Renal pelvis (tissue), 4 donors: ENCODE data around the gene POLR1D. TPM values are rescaled to one million over a fixed set of nuclear protein-coding genes. Genes with fewer than 3 reads are reported as not detected.

Source experiments
- DNase-seq: peaks from one replicate; pipeline ENCODE4 v3.0.0-alpha.2; 2013
- polyA plus RNA-seq, 3 donors: library from polyadenylated mRNA; unstranded; fragments of 120-200 nt; gene quantifications; one replicate each; pipeline ENCODE4 v1.2.1, GENCODE V29; 2013; ENCODE audit not compliant: insufficient read length in 3 of 3

POLR1D gene
- polyA plus RNA-seq, 3 donors, result 116 to 146 (median 130) TPM

DNA sequence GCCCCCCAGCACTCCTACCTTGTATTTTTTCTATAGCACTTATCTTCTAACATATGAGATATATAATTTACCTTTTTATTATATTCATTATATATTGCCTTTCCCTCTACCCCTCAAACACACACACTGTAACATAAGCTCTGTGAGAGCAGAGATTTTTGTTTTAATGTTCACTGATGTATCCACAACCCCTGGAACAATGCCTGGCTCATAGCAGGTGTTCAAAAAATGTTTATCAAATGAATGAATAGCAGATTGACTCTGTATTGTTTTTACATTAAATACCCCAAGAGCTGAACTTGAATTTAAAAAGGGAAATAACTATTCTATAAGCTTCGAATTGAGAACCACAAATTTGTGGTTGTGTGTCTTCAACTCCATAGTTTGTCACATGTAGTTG lies 11.0 kb downstream of the POLR1D start:
- DNase-seq, result no peak

DNA sequence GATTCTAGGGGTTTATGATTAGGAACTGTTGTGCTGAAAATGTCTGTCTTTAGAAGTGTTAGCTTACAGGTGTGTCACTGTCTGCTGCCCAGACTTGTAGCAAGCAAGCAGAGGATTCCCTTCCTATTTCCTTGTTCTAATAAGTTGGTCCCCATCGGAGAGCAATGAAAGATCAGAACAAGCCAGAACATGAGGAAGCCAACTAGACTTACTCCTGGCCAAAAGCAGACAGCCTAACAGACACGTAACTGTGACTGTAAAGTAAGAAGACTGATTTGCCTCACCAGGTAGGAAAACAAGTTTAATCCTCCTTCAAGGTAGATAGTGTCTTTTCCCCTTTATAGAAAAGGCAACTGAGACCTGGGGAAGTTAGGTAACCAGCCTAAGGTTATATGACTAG lies 12.5 kb downstream of the POLR1D start:
- DNase-seq, result no peak

DNA sequence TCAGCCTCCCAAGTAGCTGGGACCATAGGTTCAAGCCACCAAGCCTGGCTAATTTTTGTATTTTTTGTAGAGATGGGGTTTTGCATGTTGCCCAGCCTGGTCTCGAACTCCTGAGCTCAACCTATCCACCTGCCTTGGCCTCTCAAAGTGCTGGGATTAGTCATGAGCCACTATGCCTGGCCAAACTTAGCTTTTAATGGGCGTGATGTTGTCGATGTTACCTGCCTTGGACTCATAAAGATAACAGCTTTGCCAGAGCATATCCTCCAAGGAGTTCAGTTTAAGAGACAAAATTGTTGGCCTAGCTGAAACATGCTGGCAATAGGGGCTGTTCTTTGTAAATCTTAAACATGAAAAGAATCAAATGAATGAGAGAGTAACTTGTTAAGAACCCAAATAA lies 13.1 kb downstream of the POLR1D start:
- no peak for DNase-seq

DNA sequence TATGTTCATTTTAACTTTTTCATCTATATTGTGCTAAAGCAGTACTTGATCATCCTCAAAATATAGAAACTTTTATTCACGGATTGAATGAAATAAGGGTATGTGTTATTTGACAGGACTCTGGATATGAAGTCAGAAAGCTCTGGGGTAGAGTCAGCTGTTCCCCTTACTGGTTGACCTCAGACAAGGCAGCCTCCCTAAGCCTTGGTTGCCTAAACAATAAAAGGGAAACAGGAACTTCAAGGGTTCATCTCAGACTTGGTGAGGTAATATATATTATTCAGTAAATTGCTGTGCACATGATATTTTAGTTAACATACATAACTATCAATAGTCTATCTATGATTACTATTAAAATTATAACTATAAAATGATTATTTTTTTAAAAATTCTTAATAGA lies 13.6 kb downstream of the POLR1D start:
- DNase-seq, result no peak

DNA sequence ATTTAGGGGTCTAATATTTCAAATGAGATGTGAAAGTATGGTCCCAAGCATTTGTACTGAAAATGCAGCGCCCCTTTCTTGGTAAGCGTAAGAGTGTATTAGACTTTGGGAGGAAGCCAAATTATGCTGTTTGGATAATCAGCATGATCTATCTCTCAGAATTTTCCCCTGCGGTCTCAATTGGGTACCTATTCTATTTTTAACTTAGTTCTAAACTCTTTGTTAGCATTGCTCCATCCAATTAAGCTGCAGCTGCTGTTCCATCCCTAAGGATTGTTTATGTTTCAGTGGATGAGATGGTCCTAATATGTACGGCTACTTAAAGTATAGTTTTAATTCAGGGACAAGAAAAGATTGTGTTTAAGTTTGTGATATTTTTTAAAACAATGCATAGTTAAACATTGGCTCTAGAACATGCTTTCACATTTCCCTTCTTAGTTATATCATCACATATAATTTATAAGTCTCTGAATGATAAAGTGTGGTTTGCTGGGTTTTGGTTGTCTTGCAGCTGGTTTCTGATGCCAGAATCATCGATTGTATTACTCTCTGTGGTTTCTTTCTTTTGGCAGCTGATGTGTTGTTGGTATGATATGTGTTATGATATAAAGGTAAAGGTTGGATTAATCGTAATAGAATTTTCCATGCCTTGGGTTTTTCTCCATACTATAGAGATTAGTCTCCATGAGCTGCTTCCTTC lies 15.0 kb downstream of the POLR1D start:
- DNase-seq, result no peak

DNA sequence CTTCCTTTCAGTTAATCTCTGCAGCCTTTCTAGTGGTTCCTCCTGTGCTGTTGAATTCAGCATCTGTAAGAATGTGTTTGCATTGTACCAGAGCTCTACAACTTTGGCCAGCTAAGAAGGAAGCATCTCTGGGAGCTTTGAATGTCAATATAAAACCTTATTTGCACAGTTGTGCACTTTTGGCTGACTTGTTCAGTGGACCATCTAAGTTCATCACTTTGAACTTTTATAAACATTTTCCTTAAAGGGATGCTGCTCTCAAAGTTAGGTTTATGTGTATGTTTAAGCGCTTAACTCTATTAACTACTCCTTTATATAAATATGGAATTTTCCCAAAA lies 15.6 kb downstream of the POLR1D start:
- no peak for DNase-seq

DNA sequence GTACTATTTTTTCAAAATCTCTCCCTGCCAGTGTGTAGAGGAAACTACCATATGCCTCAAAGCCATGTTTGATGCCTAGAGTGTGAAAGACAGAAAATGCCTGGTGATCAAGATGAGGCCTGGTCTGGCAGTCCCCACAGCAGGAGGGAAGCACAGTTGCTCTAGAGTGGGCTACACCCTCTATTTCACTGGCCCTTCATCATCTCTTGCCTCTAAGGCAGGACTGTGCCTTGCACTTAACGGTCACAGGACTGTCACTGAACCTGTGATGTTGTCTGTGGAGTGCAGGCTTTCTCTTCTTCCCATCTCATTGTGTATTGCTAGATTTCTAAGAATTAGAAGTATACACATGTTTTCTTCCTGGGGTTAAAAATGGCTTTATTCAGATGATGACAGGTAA lies 16.3 kb downstream of the POLR1D start:
- no peak for DNase-seq

DNA sequence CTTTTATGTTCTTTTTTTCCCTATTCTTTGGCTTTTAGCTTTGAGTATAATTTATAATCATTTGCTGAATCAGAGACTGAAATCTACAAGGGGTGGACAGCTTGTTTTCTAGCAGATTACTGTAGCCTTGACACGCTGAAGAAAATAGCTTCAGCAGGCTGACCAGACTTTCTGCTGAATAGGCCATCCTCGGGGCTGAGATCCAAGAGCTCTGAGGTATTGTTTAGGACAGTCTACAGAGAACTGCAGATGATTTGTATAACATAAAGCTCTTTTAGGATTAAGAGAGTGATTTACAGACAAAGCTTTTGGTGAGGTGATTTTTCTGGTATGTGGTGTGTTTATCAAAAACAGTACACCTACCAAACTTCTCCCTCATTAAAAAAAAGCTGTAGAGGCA lies 16.8 kb downstream of the POLR1D start:
- DNase-seq, result no peak

DNA sequence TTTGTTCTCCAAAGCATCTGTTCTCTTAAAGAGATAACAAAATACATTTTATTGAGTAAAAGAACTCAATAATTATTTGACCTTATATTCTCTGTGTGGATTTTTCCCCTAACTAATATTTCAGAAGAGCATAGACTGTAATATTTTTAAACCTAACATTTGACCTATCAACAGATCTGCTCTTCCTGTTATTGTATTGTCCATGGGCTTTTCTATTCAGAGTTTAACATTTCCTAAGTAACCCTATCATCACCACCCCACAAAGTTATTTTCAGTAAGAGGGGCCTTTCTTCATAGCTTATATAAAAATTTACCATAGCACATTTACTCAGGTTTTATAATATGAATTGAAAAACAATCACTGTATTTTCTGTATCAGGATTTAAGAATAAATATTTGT lies 17.5 kb downstream of the POLR1D start:
- no peak for DNase-seq

DNA sequence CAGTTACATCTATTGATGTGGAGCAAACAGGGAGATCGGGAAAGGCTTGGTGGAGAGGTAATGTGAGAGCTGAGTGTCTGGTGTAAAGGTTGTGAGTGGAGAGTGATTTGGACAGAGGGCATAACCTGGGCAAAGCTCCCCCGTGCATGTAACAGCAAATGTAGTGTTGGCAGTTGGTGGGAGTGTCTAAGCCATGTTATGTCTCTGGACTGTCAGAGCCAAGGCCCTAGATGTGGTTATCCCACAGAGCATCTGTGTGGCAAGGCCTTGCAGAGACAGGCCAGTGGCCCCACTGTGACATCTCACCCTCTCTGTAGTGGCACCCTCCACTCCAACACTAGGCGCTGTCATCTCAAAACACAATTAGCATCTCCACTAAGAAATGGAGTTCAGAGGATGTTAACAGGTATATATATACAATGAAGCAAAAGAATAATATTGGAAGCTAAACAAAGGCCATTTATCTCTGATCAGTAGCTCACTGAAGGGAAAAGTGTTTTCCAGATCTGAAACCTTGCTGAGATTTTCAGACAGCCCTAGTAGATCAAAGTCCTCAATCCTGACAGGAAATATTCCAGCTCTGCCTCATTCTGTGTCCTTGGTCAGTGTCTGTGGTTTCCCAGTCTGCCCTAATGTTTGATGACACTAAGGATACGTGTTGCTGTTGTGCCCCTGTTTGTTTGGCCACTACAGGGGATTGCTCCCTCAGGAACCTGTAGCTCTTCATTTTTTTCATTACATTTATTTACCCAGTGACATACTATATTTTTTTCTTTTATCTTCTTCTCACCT lies 20.2 kb downstream of the POLR1D start:
- DNase-seq, result no peak

DNA sequence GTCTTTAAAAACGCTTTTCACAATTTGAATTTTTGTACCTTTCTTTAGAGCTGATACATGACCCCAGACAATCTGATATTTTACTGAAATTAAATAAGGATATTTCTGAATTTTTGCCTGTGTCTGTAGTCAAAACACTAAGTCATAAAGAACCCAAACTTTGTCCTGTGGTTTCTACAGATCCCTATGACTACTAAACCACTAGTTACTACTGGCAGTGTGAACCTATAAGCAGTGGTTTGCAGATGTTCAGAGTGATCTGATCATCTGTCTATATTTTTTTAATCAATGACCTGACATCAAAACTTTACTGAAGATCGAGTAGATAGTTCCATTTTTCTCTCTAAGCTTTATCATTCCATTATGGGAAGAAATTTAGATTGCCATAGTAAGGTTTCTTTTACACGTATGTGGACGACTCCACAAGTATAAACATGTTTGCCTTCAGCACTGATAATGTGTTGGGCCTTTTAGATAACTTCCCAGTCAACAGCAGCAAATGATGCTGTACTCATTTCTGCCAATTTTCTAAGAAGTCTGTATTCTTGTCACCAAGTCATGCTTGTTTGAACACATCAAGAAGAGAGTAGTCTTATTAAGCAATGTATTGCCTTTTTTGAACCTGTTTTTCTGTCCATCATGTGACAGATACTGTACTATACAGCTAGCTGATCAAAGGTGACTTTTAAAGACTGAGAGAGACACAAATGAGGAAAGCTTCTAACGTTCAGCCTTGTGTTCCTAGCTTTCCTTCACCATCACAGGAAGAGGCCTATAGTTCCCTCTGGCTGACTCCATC lies 21.8 kb downstream of the POLR1D start:
- no peak for DNase-seq

DNA sequence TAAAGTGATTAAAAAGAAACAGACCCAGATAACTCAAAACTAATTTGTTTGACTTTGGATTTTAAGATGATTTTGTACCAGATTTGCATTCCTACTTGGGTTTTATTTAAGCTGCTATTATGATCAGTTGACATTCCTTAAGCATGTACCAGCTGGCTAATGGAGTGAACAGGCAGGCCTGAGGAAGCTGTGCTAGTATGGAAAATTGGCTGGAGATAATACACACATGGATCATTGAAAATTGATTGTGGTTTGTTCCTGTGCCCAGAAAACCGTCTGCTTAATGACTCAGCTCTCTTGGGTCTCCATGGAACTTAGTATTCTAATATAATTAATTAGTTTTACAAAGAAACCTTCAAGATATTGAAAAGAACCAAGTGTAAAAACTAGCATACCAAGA lies 22.6 kb downstream of the POLR1D start:
- DNase-seq, result no peak

DNA sequence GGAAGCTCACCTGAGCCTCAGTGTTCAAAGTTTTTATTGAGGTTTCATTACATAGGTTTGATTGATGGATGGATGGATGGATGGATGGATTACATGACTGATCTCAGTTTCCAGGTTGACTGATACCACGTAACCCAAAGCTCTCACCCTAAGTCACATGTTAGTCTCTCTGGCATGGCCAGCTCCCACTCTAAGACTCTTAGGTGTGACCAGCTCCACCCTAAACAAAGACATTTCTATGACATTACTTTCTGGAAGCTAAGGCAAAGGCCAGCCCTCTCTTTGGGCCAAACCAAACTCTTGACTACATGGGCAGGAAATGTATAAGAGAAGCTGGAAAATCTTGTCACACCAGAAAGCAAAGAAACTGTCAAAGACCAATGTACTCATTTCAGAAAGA lies 28.6 kb downstream of the POLR1D start:
- no peak for DNase-seq

DNA sequence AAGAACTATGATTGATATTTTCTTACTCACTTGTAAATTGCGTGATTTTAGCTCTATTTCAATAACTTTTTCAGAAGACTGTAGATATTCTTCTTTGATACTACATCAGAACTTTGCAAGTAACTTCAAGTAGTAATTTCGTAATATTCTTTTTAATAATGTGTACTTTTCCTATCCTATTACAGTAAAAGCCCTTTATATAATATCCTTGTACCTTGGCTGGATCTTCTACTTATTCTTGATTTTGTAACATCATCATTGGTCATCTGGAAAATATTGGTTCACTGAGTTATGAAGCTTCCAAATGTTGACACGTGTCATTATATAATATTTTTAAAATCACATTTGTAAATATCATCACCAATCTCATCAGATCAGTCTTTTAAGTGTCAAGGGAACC lies 32.4 kb downstream of the POLR1D start:
- no peak for DNase-seq

DNA sequence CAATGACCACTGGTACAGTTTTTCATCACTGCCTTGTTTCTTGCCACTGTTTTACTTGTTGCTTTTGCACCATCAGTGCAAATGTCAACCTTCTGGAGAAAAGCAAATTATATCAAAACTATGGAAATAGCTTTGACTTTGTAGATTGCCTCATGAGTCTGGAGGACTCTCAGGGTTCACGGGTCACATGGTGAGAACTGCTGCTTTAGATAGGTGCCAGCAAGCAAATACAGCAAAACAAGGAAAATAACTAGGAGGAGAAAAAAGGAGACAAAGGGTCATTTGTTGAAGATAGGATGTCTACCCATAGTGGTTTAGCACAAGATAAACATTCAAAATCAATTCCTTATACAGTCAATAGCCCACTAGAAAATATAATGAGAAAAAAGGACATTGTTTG lies 33.1 kb downstream of the POLR1D start:
- DNase-seq, result no peak

DNA sequence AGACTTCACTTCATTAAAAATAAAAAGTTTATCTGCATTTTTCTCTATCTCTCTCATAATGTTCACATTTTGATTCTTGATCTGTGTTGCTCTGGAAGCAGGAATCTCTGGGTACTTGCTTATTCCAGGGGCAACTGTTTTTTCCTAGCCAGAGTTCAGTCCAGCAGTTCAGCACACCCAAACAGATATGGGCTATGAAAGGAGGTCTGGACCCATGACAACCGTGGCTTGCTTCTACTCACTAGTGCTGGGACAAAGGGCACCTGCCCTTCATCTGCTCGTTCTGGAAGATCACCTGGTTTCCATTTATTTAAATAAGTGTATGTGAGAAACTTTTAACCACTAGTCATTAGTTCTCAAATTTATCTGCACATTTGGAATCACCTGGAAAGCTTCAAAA lies 36.0 kb downstream of the POLR1D start:
- DNase-seq, result no peak

DNA sequence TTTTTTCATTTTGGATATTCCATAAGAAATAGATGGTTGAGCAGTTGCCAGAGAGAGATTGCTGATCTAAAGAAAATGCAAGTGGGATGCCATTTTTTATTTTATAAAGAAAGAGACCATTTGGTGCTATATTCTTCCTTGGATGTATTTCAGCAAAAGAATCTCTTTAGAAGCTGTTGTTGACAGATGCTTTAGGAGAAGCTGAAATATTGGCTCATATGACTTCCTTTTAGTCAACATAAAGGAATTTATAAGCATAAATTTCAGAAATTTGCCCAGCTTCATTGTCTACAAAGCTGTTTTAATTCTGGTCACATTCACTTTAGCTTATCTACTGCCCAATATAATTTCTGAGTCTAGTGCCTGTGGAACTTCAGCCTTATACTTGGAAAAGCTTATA lies 36.9 kb downstream of the POLR1D start:
- DNase-seq, result no peak

DNA sequence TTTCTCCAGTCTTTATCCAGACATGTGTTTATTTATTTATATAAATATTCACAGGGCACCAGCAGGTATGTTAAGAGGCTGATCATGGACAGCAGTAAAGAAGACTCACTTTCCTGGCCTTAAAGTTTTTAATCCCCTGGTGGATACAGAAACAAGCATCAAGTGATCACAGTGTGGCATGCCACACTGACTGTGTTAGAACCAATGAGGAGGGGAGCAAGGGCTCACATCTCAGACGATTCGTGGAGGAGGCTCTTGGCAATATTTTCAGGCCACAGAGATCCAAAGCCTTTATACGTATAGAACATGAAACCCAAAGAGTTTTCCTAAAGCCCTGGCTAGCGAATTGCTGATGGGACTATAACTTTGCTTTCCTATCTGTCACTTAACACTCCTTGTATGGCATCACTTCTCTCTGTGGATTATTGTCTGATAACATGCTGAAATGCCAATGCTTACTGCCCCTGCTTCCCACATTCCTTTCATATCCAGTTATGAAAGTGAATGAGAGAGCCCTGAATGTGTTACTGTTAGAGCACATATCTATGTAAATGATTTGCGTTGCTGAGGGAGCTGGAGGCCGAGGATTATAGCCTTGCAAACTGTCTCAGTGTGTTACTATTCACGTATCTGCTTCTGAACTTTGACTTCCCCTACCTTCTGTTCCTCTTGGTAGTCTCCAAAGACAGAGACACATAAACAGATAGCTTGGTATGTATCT lies 37.6 kb downstream of the POLR1D start:
- no peak for DNase-seq

DNA sequence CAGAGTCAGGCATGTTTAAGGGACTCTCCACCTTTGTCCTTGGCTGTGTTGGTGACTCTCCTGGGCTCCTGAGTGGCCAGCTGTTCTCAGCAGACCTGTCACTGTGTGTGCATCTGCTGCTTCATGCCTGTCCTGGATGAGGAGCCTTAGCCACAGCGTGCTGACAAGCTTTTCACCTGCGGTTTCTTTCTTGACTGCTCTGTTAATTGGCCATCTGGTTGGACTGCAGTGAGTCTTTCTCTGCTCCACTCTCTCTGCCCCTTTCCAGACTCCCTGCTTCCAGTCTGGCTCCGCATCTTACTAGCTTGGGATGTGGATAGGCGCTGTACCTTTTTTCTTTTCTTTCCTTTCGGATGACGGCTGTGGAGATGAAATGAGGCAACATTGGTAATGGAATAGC lies 38.8 kb downstream of the POLR1D start:
- no peak for DNase-seq

DNA sequence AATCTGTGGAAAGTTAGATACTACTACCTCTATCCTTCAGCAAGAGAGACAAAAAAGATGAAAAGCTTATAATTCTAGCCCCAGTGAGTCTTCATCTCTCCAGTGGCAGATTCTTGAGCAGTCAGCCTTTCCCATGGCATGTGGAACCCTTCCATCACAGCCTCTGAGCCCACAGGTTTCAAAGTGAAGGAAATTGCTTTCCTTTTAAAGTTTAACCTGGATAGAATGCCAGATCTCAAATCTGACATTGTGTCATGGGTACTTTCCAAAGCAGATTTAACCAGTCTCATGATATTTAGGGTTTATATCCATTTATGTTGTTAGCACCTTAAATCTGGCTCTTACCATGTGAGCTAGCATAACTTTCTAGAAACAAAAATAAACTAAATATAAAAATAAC lies 39.3 kb downstream of the POLR1D start:
- no peak for DNase-seq

DNA sequence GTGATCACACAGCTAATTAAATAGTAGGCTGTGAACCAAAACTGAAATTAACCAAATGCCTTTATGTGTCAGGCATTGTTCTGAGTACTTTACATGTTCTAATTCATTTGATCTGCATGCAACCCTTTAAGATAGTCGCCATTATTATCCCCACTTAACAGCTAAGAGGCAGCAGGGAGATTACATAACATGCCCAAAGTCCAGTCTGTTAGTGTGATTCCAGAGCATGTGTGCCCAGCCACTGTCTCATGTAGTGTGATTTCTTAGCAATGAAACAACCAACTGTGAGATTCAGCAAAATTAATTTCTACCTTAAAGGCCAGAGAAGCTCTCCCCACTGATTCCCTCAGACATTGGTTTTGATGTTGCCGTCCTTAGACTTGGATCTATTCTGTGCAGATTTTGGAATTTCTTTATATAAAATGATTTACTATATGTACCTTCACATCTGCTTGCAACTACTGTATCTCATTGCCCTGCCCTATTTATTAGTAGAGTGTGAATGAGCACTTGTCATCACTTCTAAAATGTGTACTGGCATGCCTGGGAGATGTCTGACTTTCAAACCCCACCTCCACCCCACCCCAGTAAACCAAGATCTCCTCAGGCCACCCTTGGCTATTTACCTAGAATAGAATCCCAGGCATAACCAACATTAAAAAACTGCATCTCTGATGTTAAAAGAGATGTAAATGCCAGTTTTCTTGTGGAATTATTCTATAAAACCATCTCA lies 41.2 kb downstream of the POLR1D start:
- DNase-seq, result no peak

DNA sequence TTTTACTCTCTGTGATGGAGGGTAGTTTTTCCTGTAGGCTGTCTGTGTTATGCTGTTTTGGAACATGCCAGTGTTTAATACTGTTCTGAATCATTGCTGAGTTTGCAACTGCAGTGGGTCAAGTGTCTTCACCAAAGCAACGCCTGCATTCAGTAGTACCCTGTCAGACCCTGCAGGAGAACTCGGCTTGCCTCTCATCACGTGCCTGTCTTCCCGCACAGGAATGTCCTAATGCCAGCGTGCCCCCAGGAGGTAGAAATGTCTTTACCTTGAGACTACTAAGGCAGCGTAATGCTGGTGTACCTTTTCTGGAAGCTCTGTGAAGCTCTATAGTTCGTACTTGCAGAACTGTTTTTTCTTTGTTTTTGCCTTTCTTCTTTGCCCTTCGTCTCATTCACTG lies 42.3 kb downstream of the POLR1D start:
- DNase-seq, result no peak
